ENCODE results near the gene GLI3.

The GLI3 gene

GRCh38 chr7:42105554-42106358, 131.3 kb downstream of the GLI3 start:
- no peak for DNase-seq (ENCODE audit: low read depth)

- DNase-seq (ENCODE audit: low read depth), result no peak
Measured at GRCh38 chr7:42104694-42105093, 132.3 kb downstream of the GLI3 start.

- DNase-seq (ENCODE audit: low read depth), result no peak
Measured at GRCh38 chr7:42104231-42104630, 132.8 kb downstream of the GLI3 start.

GRCh38 chr7:42103456-42103855, 133.6 kb downstream of the GLI3 start:
- no peak for DNase-seq (ENCODE audit: low read depth)

GRCh38 chr7:42103020-42103419, 134.0 kb downstream of the GLI3 start:
- no peak for DNase-seq (ENCODE audit: low read depth)

GRCh38 chr7:42102301-42102700, 134.7 kb downstream of the GLI3 start:
- DNase-seq (ENCODE audit: low read depth), result no peak

- DNase-seq (ENCODE audit: low read depth), result no peak
Measured at GRCh38 chr7:42100156-42100508, 136.9 kb downstream of the GLI3 start.

- DNase-seq (ENCODE audit: low read depth), result no peak
Measured at GRCh38 chr7:42099470-42100155, 137.4 kb downstream of the GLI3 start.

- DNase-seq (ENCODE audit: low read depth), result no peak
Measured at GRCh38 chr7:42099066-42099465, 137.9 kb downstream of the GLI3 start.

GRCh38 chr7:42097752-42098151, 139.3 kb downstream of the GLI3 start:
- DNase-seq (ENCODE audit: low read depth), result no peak

- DNase-seq (ENCODE audit: low read depth), result no peak
Measured at GRCh38 chr7:42096681-42097561, 140.1 kb downstream of the GLI3 start.

GRCh38 chr7:42096268-42096667, 140.7 kb downstream of the GLI3 start:
- no peak for DNase-seq (ENCODE audit: low read depth)

- DNase-seq (ENCODE audit: low read depth), result no peak
Measured at GRCh38 chr7:42095791-42096190, 141.2 kb downstream of the GLI3 start.

GRCh38 chr7:42093349-42093905, 143.6 kb downstream of the GLI3 start:
- DNase-seq (ENCODE audit: low read depth), result no peak

GRCh38 chr7:42091461-42092291, 145.3 kb downstream of the GLI3 start:
- no peak for DNase-seq (ENCODE audit: low read depth)

GRCh38 chr7:42090806-42091205, 146.2 kb downstream of the GLI3 start:
- no peak for DNase-seq (ENCODE audit: low read depth)

- no peak for DNase-seq (ENCODE audit: low read depth)
Measured at GRCh38 chr7:42090056-42090455, 147.0 kb downstream of the GLI3 start.

GRCh38 chr7:42087616-42088015, 149.4 kb downstream of the GLI3 start:
- no peak for DNase-seq (ENCODE audit: low read depth)

GRCh38 chr7:42085531-42085930, 151.5 kb downstream of the GLI3 start:
- no peak for DNase-seq (ENCODE audit: low read depth)

- no peak for DNase-seq (ENCODE audit: low read depth)
Measured at GRCh38 chr7:42084263-42084662, 152.7 kb downstream of the GLI3 start.

- no peak for DNase-seq (ENCODE audit: low read depth)
Measured at GRCh38 chr7:42083284-42083683, 153.7 kb downstream of the GLI3 start.

Data from activated T-helper 1 cell treated with Interleukin-2 at 50 U/mL for 16 hours (primary cell).